Epidermal melanocyte (primary cell): ENCODE data around the gene KCNJ1.

ENCODE experiments used
- DNase-seq: peaks from one replicate; pipeline ENCODE4 v3.0.0; 2011; ENCODE audit warnings: low spot score; ENCODE audit not compliant: insufficient read length

Gene KCNJ1

GRCh38 chr11:128882451-128882850 lies 15.4 kb upstream of the KCNJ1 start:
- no peak for DNase-seq

- no peak for DNase-seq
These were observed 14.1 kb upstream of the KCNJ1 start for GRCh38 chr11:128881221-128881620.

DNA sequence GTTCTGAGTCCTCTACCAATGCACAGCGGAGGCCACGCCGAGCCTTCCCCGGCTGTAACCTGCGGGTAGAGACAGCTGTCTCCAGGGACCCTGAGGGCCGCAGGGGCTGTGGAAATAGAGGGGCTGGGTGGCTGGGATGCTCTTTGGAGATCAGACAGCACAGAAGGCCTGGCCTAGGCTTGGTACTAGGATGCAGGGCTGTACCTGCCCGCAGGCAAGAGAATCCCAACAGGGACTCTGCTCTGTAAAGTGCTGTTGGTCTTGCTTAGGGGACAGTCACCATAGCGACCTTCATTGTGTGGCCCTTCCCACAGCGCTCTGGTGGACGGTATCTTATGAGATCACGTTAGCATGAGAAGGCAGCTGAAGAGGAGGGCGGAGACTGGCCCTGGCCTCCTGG lies 12.7 kb upstream of the KCNJ1 start:
- no peak for DNase-seq

- no peak for DNase-seq
These were observed 11.4 kb upstream of the KCNJ1 start for GRCh38 chr11:128878455-128878854.

DNA sequence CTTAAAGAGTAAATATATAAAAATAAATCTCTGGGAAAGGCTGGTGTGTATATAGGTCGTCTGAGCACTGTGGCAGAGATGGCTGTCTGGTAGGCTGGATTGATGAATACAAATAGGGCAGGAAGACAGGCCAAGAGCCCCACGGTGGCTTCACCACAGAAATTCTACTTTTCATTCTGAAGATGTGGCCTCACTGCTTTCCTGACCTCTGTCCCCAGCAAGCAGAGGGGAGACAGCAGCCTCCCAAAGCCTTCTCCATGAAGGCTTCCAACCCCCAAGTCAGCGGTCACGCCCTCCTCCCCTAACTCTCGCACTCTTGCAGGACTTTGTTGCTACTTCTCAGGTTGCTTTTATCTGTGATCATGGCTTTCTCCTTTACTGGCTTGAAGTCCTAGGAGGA lies 10.6 kb upstream of the KCNJ1 start:
- no peak for DNase-seq

- no peak for DNase-seq
These were observed 9.1 kb upstream of the KCNJ1 start for GRCh38 chr11:128876133-128876650.

DNA sequence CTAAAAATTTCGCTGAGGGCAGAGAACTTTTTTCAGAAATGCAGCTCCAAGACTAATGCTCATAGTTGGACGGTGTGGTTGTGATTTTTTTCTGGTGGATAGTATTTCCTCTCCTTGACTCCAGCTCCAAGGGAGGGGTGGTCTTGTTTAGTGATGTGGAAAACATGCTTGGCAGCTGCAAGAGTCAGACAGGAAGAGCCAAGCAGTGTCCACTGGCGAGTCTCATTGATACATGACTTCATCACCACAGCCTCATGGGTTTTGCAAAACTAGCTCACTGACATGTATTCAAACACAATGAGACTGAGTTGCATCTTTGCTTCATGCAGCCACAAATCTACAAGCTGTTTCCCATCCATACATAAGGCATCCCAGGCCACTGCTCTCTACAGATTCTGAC lies 7.3 kb upstream of the KCNJ1 start:
- no peak for DNase-seq

DNA sequence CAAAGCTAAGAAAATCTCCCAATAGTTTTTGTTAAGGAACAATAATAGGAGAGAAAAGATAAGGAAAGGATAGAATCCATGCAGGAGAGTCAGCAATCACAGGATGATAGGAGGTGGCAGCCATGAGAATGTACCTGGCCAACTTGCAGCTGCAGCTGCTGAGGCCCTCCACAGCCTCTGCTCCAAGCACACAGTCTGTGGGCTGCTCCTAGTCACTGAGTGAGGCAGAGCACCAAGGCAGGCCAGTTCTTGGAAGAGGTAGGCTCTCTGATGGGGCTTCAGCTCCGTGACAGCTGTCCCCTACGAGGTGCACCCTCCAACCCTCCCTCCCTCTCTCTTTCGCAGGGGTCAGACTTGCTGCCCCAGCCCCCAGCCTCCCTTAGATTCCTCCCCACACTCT lies 5.5 kb upstream of the KCNJ1 start:
- no peak for DNase-seq

- no peak for DNase-seq
These were observed 5.0 kb upstream of the KCNJ1 start for GRCh38 chr11:128872094-128872493.

DNA sequence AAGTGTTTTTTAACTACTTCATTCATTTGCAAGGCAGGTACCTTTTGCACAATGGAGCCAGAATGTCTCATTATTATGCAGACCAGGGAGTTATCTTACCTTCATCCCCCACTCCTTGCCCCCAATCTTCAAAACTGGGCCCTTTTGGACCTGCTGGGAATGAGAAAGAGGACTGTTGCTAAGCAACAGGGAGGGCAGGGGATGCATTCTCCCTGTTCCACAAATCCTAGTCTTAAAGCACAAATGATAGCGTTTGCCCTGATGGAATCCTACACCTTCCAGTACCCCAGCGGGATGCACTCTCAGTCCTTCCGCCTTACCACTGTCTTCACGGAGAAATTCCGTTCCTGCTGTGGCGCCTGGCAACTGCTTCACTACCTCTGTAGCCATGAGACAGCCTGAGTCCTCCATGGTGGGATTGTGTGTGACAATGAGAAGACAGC lies 4.1 kb upstream of the KCNJ1 start:
- DNase-seq: no peak

DNA sequence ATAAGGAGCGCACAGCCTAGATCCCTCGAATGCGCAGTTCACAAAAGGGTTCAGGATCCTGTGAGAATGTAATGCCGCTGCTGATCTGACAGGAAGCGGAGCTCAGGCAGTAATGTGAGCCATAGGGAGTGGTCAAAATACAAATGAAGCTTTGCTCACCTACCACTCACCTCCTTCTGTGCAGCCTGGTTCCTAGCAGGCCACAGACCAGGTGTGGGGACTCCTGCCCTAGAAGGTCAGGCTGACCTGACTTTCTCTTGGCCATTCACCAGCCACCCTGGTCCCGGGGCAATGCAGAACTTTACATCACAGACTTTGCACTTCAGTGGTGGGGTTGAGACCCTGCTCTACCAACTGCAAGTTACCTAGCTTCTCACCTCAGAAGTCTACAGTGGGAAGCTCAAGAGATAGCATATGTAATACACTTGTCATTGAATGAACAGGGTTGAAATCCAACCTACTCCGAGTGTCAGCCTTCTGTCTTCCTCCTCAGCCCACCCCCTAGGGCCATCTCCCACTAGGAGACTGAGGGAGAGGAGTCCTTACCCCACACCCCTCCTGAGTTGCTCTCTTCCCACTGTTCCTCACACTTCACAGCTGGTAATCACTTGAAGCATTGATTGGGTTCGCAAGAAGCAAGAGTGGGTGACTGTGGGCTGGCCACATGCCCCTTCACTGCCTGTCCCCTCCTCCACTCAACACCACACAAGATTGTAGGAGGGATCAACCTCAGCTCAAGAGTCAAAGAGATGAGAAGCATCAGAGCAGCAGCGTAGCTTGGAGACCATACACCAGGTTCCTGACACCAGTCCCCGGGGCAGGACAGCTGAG lies 2.0 kb upstream of the KCNJ1 start:
- DNase-seq: no peak

DNA sequence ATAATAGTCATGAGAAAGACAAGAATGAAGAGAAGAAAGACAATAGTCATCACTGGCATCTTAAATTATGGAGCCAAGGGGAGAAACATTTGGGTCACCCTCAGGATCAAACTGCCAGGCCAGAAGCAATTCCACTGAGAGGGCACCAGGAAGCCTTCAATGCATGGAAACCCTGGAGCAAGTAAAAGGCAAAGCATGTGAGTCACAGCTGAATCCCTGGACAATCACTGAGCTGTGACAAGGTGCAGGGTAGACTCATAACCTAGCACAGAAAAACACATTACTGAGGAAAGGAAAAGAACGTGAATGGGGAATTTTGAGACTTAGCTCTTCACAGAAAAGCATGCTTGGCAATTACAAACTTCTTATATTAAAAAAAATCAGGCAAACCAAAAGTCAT lies 1.6 kb downstream of the KCNJ1 start:
- no peak for DNase-seq

GRCh38 chr11:128862908-128863660 lies 4.0 kb downstream of the KCNJ1 start:
- DNase-seq: peak; percentile 23

DNA sequence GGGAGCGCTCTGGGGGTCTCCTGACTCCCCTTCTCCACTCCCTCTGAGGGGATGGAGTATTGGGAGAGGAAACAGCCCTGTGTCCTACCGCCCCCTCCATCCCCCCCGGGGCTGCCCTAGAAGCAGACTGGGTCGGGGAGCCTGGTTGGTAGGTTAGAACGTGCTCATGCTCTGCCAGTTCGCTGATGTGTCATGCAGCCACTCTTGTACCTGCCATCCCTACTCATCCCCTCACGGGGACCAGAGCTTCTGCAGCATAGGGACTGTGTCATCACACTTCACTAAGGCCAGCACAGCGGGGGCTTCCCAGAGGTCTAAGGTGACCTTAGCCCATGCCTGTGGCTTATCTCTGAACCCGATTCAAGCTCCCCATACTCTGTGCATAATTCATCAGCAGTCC lies 4.7 kb downstream of the KCNJ1 start:
- no peak for DNase-seq

- peak; percentile 21 for DNase-seq
These were observed 6.3 kb downstream of the KCNJ1 start for GRCh38 chr11:128860571-128861361.

GRCh38 chr11:128859563-128860441 lies 7.3 kb downstream of the KCNJ1 start:
- no peak for DNase-seq

- no peak for DNase-seq
These were observed 9.8 kb downstream of the KCNJ1 start for GRCh38 chr11:128857341-128857740.

- DNase-seq: no peak
These were observed 10.9 kb downstream of the KCNJ1 start for GRCh38 chr11:128856241-128856640.

DNA sequence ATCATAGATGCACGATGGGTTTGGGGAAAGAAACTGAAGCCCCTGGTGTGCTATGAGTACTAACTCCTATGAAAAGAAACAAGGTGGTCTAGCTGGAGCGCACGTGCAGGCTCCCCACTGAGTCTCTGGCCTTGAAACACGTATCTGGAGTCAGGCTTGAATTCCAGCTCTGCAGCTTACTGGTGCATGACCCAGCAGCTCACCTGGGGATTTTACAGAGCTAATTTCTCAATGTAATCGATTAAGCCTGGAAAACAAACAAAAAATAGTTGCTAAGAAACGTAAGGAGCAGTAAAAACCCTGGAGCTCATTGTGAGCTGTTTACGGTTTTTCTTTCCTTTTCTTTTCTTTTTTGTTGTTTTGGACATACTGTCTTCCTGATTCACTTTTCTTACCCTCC lies 12.3 kb downstream of the KCNJ1 start:
- no peak for DNase-seq

- no peak for DNase-seq
These were observed 13.5 kb downstream of the KCNJ1 start for GRCh38 chr11:128853559-128853958.
